SK-N-SH treated with all-trans-retinoic acid at 6 μM for 48 hours (cell line): ENCODE results near the gene SIRT6.

Experiments used
- PATZ1 ChIP-seq: fragments of 250-450 bp; sonication (Bioruptor Pico); IDR thresholded peaks from 2 replicates; pipeline ENCODE4 v1.8.0; 2020; ENCODE audit warnings: mild to moderate bottlenecking, moderate library complexity, borderline replicate concordance
- ZC3H10 ChIP-seq: fragments of 250-450 bp; sonication (Bioruptor Pico); IDR thresholded peaks from 2 replicates; pipeline ENCODE4 v1.5.1; 2021; ENCODE audit warnings: mild to moderate bottlenecking, moderate library complexity

DNA sequence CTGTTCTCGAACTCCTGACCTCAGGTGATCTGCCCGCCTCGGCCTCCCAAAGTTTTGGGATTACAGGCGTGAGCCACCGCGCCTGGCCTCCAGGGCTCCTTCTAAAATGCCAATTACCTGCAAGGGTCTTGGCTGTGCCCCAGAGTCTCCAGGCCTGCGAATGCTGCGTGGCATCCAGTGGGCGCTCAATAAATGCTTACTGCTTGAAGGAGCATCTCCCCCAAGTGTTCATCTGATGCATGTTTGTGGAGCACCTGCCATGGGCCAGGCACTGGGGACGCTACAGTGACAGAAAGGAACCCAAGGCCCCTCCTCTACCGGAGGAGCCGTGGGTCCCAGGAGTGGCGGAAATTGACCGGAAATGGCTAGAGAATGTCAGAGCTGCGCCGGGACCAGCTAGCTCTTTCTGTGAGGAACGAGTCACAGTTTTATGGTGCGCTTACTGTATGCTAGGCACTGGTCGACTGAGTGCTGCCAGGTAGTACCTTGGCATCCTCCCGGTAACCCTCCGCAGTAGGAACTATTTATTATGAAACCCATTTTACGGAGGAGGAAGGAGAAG is 14.3 kb upstream of the SIRT6 start:
- TF ChIP-seq ZC3H10 (no peak), PATZ1 (no peak)
